ENCODE results near the gene LPP. TPM values are rescaled to one million over a fixed set of nuclear protein-coding genes. Genes with fewer than 3 reads are reported as not detected.

LPP gene
- total and polyA plus RNA-seq, 9 of the 15 experiments (the other 6 are each of a cell fraction or from before 2014, with no cell fraction given): 0.07 to 0.18 TPM; not detected in 7

GRCh38 chr3:188888321-188889053 lies 734.5 kb downstream of the LPP start:
- no peaks in the 10 kb centered on the region for H3K79me2 ChIP-seq (ENCODE audit: control insufficient read depth, insufficient read depth, low read length)
- intact Hi-C loops (cut with micrococcal nuclease) (no loop called here), in situ Hi-C loops (cut with MboI) (no loop called here)
- no peak overlapping the region for H3K9ac ChIP-seq (ENCODE audit: insufficient read depth in 1 of 2, low read depth in 2 of 2, low read length in 2 of 2)
- no peak overlapping the region for H2AFZ ChIP-seq (ENCODE audit: low read depth, low read length)
- no peaks in the 10 kb centered on the region for H3K27me3 ChIP-seq (ENCODE audit: control insufficient read depth in 2 of 2, insufficient read depth in 2 of 2, low read length in 2 of 2)
- WGBS (ENCODE audit: insufficient coverage, low coverage, missing lambda C conversion rate): 2% methylated on average over 14 of the region's 14 CpGs
- no peak for DNase-seq (ENCODE audit: extremely low read depth in 1 of 4, low spot score in 3 of 4)
- H3K36me3 ChIP-seq (ENCODE audit: control insufficient read depth, insufficient read depth, low read length): no peaks in the 10 kb centered on the region
- H3K4me1 ChIP-seq (replicated peaks in 1 of 2; ENCODE audit: control insufficient read depth in 2 of 2, insufficient read depth in 2 of 2, low read length in 2 of 2): no peaks in the 10 kb centered on the region
- no peak for FAIRE-seq
- ChIA-PET CTCF (ENCODE audit: low intra/inter-chr PET ratio) (no interaction called here), POLR2A (no interaction called here)
- H3K9me1 ChIP-seq (ENCODE audit: control insufficient read depth, insufficient read depth, low read length): no peaks in the 10 kb centered on the region
- H3K4me2 ChIP-seq (ENCODE audit: insufficient read depth, low read length): no peak overlapping the region
- no peak overlapping the region for H3K27ac ChIP-seq (ENCODE audit: extremely low read depth, low read depth, low read length)
- BruUV-seq (replicated peaks): no TSS peak
- no peaks in the 10 kb centered on the region for H3K9me3 ChIP-seq (replicated peaks; ENCODE audit: control insufficient read depth, insufficient read depth, low read depth, low read length)
- ATAC-seq: no peak
- no peaks in the 10 kb centered on the region for H4K20me1 ChIP-seq (replicated peaks; ENCODE audit: control insufficient read depth, insufficient read depth, low read length)
- H3K4me3 ChIP-seq: no peak overlapping the region
- TF ChIP-seq POLR2A (conservative IDR thresholded peaks at IDR 0.05) (no peak), ZNF347 (CRISPR knock-in tag; IDR thresholded peaks at IDR 0.05; ENCODE audit: low read depth) (no peak), E2F6 (IDR thresholded peaks at IDR 0.05; ENCODE audit: borderline replicate concordance in 1 of 2, extremely low read depth in 1 of 2, insufficient read depth in 1 of 2, insufficient read length in 1 of 2, low read depth in 1 of 2, low read length in 1 of 2, poor library complexity in 1 of 2, severe bottlenecking in 1 of 2) (no peak), ZNF644 (tag; IDR thresholded peaks at IDR 0.05; ENCODE audit: low read depth) (no peak), TBP (optimal IDR thresholded peaks at IDR 0.05; ENCODE audit: low read depth, low read length) (no peak), ZNF695 (CRISPR knock-in tag; IDR thresholded peaks at IDR 0.05) (no peak), MIER1 (IDR thresholded peaks at IDR 0.05; ENCODE audit: low read depth) (no peak), NCOA4 (IDR thresholded peaks at IDR 0.05; ENCODE audit: partially characterized antibody) (no peak), HIVEP1 (CRISPR knock-in tag; IDR thresholded peaks at IDR 0.05) (no peak), MLLT1 (IDR thresholded peaks at IDR 0.05) (no peak), ZNF609 (CRISPR knock-in tag; IDR thresholded peaks at IDR 0.05; ENCODE audit: borderline replicate concordance) (no peak), DMBX1 (CRISPR knock-in tag; IDR thresholded peaks at IDR 0.05; ENCODE audit: borderline replicate concordance) (no peak), ZC3H4 (CRISPR knock-in tag; IDR thresholded peaks at IDR 0.05; ENCODE audit: borderline replicate concordance) (no peak), TAF9B (IDR thresholded peaks at IDR 0.05; ENCODE audit: partially characterized antibody) (no peak)

All from K562 (cell line).